SK-N-SH (cell line): ENCODE results near the gene PROSER2.

Experiments used
- CTCF ChIP-seq: fragments of 200-600 bp; sonication (generic); IDR thresholded peaks from 2 replicates; pipeline ENCODE4 v1.6.1; 2017; ENCODE audit warnings: antibody characterized with exemption, mild to moderate bottlenecking, moderate library complexity
- EZH2phosphoT487 ChIP-seq: fragments of 200-600 bp; sonication (generic); IDR thresholded peaks from 2 replicates; pipeline ENCODE4 v1.6.1; 2017; ENCODE audit warnings: low read depth, mixed run types, mild to moderate bottlenecking, antibody characterized with exemption, moderate library complexity, borderline replicate concordance
- GABPA ChIP-seq: IDR thresholded peaks from 2 replicates; pipeline ENCODE4 v1.4.0; 2012; ENCODE audit warnings: low read depth, mild to moderate bottlenecking
- NRF1 ChIP-seq: IDR thresholded peaks from 2 replicates; pipeline ENCODE4 v1.6.1; 2012; ENCODE audit warnings: low read depth, mild to moderate bottlenecking, low read length
- POLR2AphosphoS5 ChIP-seq: IDR thresholded peaks from 2 replicates; pipeline ENCODE4 v1.6.1; 2012; ENCODE audit warnings: low read depth, low read length
- RFX5 ChIP-seq: IDR thresholded peaks from 2 replicates; pipeline ENCODE4 v1.6.1; 2012; ENCODE audit warnings: mild to moderate bottlenecking, improper control_type of control experiment, low read length
- SMC3 ChIP-seq: IDR thresholded peaks from 2 replicates; pipeline ENCODE4 v1.6.1; 2012; ENCODE audit warnings: low read depth, low read length, improper control_type of control experiment
- TAF1 ChIP-seq: IDR thresholded peaks from 2 replicates; pipeline ENCODE4 v1.6.1; 2012; ENCODE audit warnings: low read depth, mild to moderate bottlenecking, low read length, moderate library complexity, borderline replicate concordance
- TEAD4 ChIP-seq: IDR thresholded peaks from 2 replicates; pipeline ENCODE4 v1.4.0; 2012; ENCODE audit warnings: mild to moderate bottlenecking, borderline replicate concordance; ENCODE audit not compliant: insufficient read depth
- YY1 ChIP-seq: IDR thresholded peaks from 2 replicates; pipeline ENCODE4 v1.4.0; 2012; ENCODE audit warnings: low read depth, mild to moderate bottlenecking
- TF ChIP-seq, protein P1 (sequence below): IDR thresholded peaks from 2 replicates; pipeline ENCODE4; 2012
- TF ChIP-seq, protein P2 (sequence below): IDR thresholded peaks from 2 replicates; pipeline ENCODE4 v1.4.0; 2012; ENCODE audit warnings: low read depth, borderline replicate concordance
- TF ChIP-seq, protein P3 (sequence below): fragments of 150-350 bp; IDR thresholded peaks from 2 replicates; pipeline ENCODE4 v1.6.1; 2017; ENCODE audit warnings: antibody characterized with exemption, low read length, low read depth, borderline replicate concordance

DNA sequence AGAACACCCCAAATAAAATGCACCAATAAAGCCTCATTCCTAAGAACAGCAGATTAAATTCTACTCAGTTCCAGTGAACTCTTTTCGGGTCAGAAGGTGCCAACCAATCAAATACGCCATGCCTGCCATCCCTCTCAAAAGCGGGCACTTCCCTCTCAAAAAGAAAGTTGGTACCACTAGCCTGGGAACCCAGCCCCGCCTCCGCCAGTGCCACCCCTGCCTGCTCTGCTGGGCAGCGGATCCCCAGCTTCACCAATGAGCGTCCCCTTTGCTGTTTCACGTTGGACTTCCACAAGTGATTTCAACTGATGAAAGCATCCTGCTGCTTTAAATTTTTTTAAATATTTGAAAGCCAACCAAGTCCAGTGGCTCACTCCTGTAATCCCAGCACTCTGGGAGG lies 33.2 kb upstream of the PROSER2 start:
- TF ChIP-seq CTCF (no peak), SMC3 (no peak), TEAD4 (no peak), EZH2phosphoT487 (no peak), YY1 (no peak), NRF1 (no peak), GABPA (no peak), RFX5 (no peak), POLR2AphosphoS5 (no peak), TAF1 (no peak)
- TF ChIP-seq, protein P1, sequence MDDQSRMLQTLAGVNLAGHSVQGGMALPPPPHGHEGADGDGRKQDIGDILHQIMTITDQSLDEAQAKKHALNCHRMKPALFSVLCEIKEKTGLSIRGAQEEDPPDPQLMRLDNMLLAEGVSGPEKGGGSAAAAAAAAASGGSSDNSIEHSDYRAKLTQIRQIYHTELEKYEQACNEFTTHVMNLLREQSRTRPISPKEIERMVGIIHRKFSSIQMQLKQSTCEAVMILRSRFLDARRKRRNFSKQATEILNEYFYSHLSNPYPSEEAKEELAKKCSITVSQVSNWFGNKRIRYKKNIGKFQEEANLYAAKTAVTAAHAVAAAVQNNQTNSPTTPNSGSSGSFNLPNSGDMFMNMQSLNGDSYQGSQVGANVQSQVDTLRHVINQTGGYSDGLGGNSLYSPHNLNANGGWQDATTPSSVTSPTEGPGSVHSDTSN = no peak
- TF ChIP-seq, protein P2, sequence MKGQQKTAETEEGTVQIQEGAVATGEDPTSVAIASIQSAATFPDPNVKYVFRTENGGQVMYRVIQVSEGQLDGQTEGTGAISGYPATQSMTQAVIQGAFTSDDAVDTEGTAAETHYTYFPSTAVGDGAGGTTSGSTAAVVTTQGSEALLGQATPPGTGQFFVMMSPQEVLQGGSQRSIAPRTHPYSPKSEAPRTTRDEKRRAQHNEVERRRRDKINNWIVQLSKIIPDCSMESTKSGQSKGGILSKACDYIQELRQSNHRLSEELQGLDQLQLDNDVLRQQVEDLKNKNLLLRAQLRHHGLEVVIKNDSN = no peak
- TF ChIP-seq, protein P3, sequence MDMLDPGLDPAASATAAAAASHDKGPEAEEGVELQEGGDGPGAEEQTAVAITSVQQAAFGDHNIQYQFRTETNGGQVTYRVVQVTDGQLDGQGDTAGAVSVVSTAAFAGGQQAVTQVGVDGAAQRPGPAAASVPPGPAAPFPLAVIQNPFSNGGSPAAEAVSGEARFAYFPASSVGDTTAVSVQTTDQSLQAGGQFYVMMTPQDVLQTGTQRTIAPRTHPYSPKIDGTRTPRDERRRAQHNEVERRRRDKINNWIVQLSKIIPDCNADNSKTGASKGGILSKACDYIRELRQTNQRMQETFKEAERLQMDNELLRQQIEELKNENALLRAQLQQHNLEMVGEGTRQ = no peak
